Fibroblast of skin of right biceps (primary cell): ENCODE results near the gene DBH.

Experiments used
- DNase-seq: peaks from one replicate; pipeline ENCODE4 v3.0.0-alpha.2; 2013

DBH gene

GRCh38 chr9:133627341-133627740 is 8.8 kb upstream of the DBH start:
- no peak for DNase-seq

- no peak for DNase-seq
Measured at GRCh38 chr9:133628766-133629165, 7.4 kb upstream of the DBH start.

GRCh38 chr9:133629221-133630110 is 6.7 kb upstream of the DBH start:
- DNase-seq, result no peak

GRCh38 chr9:133631111-133631510 is 5.1 kb upstream of the DBH start:
- no peak for DNase-seq

GRCh38 chr9:133632806-133633680 is 3.1 kb upstream of the DBH start:
- DNase-seq, result no peak

GRCh38 chr9:133633681-133634080 is 2.5 kb upstream of the DBH start:
- DNase-seq, result no peak

GRCh38 chr9:133634081-133634691 is 2.0 kb upstream of the DBH start:
- no peak for DNase-seq

GRCh38 chr9:133635098-133635497 is 1.1 kb upstream of the DBH start:
- DNase-seq, result no peak

- no peak for DNase-seq
Measured at GRCh38 chr9:133636902-133637301, 739 bp downstream of the DBH start.

- no peak for DNase-seq
Measured at GRCh38 chr9:133637451-133638055, 1.4 kb downstream of the DBH start.

GRCh38 chr9:133638076-133638475 is 1.9 kb downstream of the DBH start:
- DNase-seq, result no peak

GRCh38 chr9:133638711-133639110 is 2.5 kb downstream of the DBH start:
- DNase-seq, result no peak

- DNase-seq, result no peak
Measured at GRCh38 chr9:133639613-133640012, 3.5 kb downstream of the DBH start.

GRCh38 chr9:133640160-133640559 is 4.0 kb downstream of the DBH start:
- DNase-seq, result no peak

- DNase-seq, result no peak
Measured at GRCh38 chr9:133640580-133641395, 4.6 kb downstream of the DBH start.

- DNase-seq, result no peak
Measured at GRCh38 chr9:133641396-133641655, 5.2 kb downstream of the DBH start.

GRCh38 chr9:133641861-133642595 is 5.9 kb downstream of the DBH start:
- DNase-seq, result no peak

GRCh38 chr9:133642708-133643361 is 6.7 kb downstream of the DBH start:
- no peak for DNase-seq

- DNase-seq, result no peak
Measured at GRCh38 chr9:133643362-133643755, 7.2 kb downstream of the DBH start.

GRCh38 chr9:133643978-133644760 is 8.0 kb downstream of the DBH start:
- DNase-seq, result no peak
